ENCODE measurements around the gene TCF19. TPM values are rescaled to one million over a fixed set of nuclear protein-coding genes. Genes with fewer than 3 reads are reported as not detected.

The TCF19 gene
- 10 to 100 TPM in 1 of 5 donors, 1 to 10 TPM in 4; 5.8 to 16.1 (median 7.1) TPM for total RNA-seq
- 1 to 10 TPM; 5.0 to 7.7 (median 7.7) TPM for polyA plus RNA-seq
- long read RNA-seq, donor 1 = 0 reads
- long read RNA-seq, donor 2 = 0 reads
- long read RNA-seq, donor 3, partial matches to known transcripts = 0 of 2 reads
- long read RNA-seq, donor 3, other reads (novel, unspliced or antisense) = 0 of 2 reads
- long read RNA-seq, donor 4 = 0 reads
- long read RNA-seq, donor 5, partial matches to known transcripts = 0 of 1 reads
- long read RNA-seq, donor 5, other reads (novel, unspliced or antisense) = 0 of 1 reads
- long read RNA-seq, donor 6, partial matches to known transcripts = 0 of 1 reads
- long read RNA-seq, donor 6, other reads (novel, unspliced or antisense) = 0 of 1 reads
- long read RNA-seq, donor 7, partial matches to known transcripts = 0 of 1 reads
- long read RNA-seq, donor 7, other reads (novel, unspliced or antisense) = 0 of 1 reads
- long read RNA-seq, donor 8, partial matches to known transcripts = 0 of 5 reads
- long read RNA-seq, donor 8, other reads (novel, unspliced or antisense) = 0 of 5 reads
- long read RNA-seq, donor 9, partial matches to known transcripts = 14 of 14 reads
- long read RNA-seq, donor 9, other reads (novel, unspliced or antisense) = 0 of 14 reads
- long read RNA-seq, donor 10 = 0 reads

- intact Hi-C loops (cut with DNase I; ENCODE audit: low total_unique reads) = no loop called here
- 0% methylated on average over 50 to 65 of the region's 65 CpGs for WGBS, 5 donors
- peak within 1 kb of the TSS; percentile 80 to 86 (median 84) for H3K27ac ChIP-seq
Measured at GRCh38 chr6:31158140-31158862, at the start of gene TCF19. Gene TCF19 (plus strand): TSS chr6:31158589. CDS start chr6:31159470, 881 bp downstream.

GRCh38 chr6:31110825-31111582 lies 47.4 kb upstream of the TCF19 start:
- no peak overlapping the region for H3K27ac ChIP-seq
- no peaks in the 10 kb centered on the region for H3K36me3 ChIP-seq
- WGBS, 5 donors = 70 to 73% (median 71%) methylated on average over 11 of the region's 11 CpGs
- H3K27me3 ChIP-seq = peaks cover 0 to 19% (median 0%) of the 10 kb centered on the region in 3 donors
- DNase-seq = no peak
- no peak overlapping the region for H3K4me3 ChIP-seq
- peaks cover 17 to 25% (median 22%) of the 10 kb centered on the region in 4 donors for H3K4me1 ChIP-seq
- intact Hi-C loops (cut with DNase I; ENCODE audit: low total_unique reads) = no loop called here
- TF ChIP-seq POLR2AphosphoS5 (IDR thresholded peaks at IDR 0.05) = no peak
- no peak for TF ChIP-seq POLR2A (IDR thresholded peaks at IDR 0.05)
- TF ChIP-seq EP300 (IDR thresholded peaks at IDR 0.05) = no peak
- no peak for TF ChIP-seq CTCF (IDR thresholded peaks at IDR 0.05)
- H3K9me3 ChIP-seq = no peaks in the 10 kb centered on the region

More at GRCh38 chr6:31158140-31158862, at the start of gene TCF19:
- TF ChIP-seq CTCF (IDR thresholded peaks at IDR 0.05) (no peak), POLR2A (IDR thresholded peaks at IDR 0.05) (no peak), POLR2AphosphoS5 (IDR thresholded peaks at IDR 0.05) (peak; percentile 30 to 88 (median 66))
- peaks cover 3 to 52% (median 45%) of the 10 kb centered on the region in 4 donors for H3K36me3 ChIP-seq
- H3K9me3 ChIP-seq = no peaks in the 10 kb centered on the region
- peak within 1 kb of the TSS; percentile 65 to 79 (median 75) for H3K4me3 ChIP-seq
- peak; percentile 99 to 100 for DNase-seq
- no peaks in the 10 kb centered on the region for H3K27me3 ChIP-seq
- peaks cover 18 to 44% (median 23%) of the 10 kb centered on the region in 4 donors for H3K4me1 ChIP-seq

GRCh38 chr6:31111712-31112111 lies 46.7 kb upstream of the TCF19 start:
- no peak for TF ChIP-seq CTCF (IDR thresholded peaks at IDR 0.05)
- TF ChIP-seq POLR2AphosphoS5 (IDR thresholded peaks at IDR 0.05) = no peak
- TF ChIP-seq EP300 (IDR thresholded peaks at IDR 0.05) = no peak
- TF ChIP-seq POLR2A (IDR thresholded peaks at IDR 0.05) = no peak
- DNase-seq = no peak
- no peak overlapping the region for H3K4me3 ChIP-seq
- no peaks in the 10 kb centered on the region for H3K9me3 ChIP-seq
- no peaks in the 10 kb centered on the region for H3K36me3 ChIP-seq
- WGBS, 5 donors = 85 to 95% (median 92%) methylated on average over 11 to 13 of the region's 13 CpGs
- H3K27ac ChIP-seq = no peak overlapping the region
- intact Hi-C loops (cut with DNase I; ENCODE audit: low total_unique reads) = no loop called here
- peaks cover 17 to 32% (median 26%) of the 10 kb centered on the region in 4 donors for H3K4me1 ChIP-seq
- H3K27me3 ChIP-seq = peaks cover 0 to 19% (median 0%) of the 10 kb centered on the region in 3 donors

Measured in stomach (tissue), 19 donors.